ENCODE measurements around the gene TRIM2. TPM values are rescaled to one million over a fixed set of nuclear protein-coding genes. Genes with fewer than 3 reads are reported as not detected.

Gene TRIM2
- total and polyA plus RNA-seq, 8 donors = 11.0 to 39.2 (median 21.4) TPM

DNA sequence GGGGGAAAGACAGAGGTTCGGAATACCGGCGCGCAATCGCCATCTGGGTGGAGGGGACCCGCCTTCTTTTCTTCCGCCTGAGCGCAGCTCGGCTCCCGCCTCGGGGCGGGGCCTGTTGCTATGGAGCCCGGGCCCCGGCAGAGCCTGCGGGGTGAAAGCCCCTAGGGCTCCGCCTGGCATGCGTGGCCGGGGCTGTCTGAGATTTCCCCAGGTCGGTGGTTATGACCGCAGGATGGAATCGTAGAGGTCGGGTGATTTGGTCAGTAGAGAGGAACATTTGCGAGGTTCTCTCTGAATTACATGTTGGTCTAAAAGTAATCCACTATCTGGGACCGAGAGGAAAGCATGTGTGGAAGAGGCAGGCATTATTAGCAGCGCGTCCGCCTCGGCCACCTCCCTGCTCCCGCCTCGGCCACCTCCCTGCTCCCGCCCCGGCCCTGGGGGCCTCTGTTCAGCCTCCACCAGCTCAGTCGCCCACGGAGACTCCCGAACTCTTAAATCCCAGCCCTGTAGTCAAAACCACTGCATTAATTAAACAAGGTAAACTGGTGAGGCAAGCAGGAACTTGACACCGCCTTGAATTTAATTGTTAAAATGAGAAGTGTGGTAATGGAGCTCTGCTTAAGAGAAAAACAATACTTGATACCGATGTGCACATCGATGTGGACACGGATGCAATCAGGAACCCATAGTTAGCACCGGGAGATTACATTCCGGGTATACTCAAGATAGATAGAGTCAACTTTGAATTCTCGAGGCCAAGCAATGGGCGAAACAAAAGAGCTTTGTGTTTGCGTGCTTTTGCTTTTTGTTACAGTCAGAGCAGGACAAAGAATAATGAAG is 45.2 kb downstream of the TRIM2 start:
- DNase-seq (peak; percentile 78 to 89 (median 83)), FAIRE-seq (no peak), ATAC-seq (peak; percentile 93 to 98 (median 94))
- H3K36me3 ChIP-seq = no peaks in the 10 kb centered on the region
- TF ChIP-seq CTCF (IDR thresholded peaks at IDR 0.05) = no peak
- H3K4me1 ChIP-seq = peaks cover 14 to 22% (median 18%) of the 10 kb centered on the region in 3 donors
- WGBS, 2 donors = 5 to 6% methylated on average over 44 of the region's 44 CpGs
- H3K27ac ChIP-seq = peak overlapping the region; percentile 70 to 88 (median 86)
- no peaks in the 10 kb centered on the region for H3K27me3 ChIP-seq
- peak overlapping the region; percentile 20 to 60 (median 36) for H3K4me3 ChIP-seq
- intact Hi-C loops (cut with DNase I) = no loop called here
- H3K9me3 ChIP-seq = no peaks in the 10 kb centered on the region

GRCh38 chr4:153252122-153252521 is 47.9 kb downstream of the TRIM2 start:
- Histone ChIP-seq H3K36me3 (no peaks in the 10 kb centered on the region), H3K9me3 (no peaks in the 10 kb centered on the region), H3K27ac (no peak overlapping the region), H3K4me3 (no peak overlapping the region), H3K27me3 (no peaks in the 10 kb centered on the region), H3K4me1 (peaks cover 0 to 9% (median 5%) of the 10 kb centered on the region in 3 donors)
- no peak for TF ChIP-seq CTCF (IDR thresholded peaks at IDR 0.05)
- ATAC-seq = no peak
- DNase-seq = no peak
- intact Hi-C loops (cut with DNase I) = no loop called here
- no peak for FAIRE-seq
- 75 to 78% methylated on average over 3 of the region's 3 CpGs for WGBS, 2 donors

- WGBS, 2 donors = 73 to 89% methylated on average over 3 of the region's 3 CpGs
- Histone ChIP-seq H3K9me3 (no peaks in the 10 kb centered on the region), H3K27me3 (no peaks in the 10 kb centered on the region), H3K4me1 (no peaks in the 10 kb centered on the region), H3K36me3 (no peaks in the 10 kb centered on the region), H3K4me3 (no peak overlapping the region), H3K27ac (no peak overlapping the region)
- FAIRE-seq (no peak), ATAC-seq (no peak), DNase-seq (no peak)
- no peak for TF ChIP-seq CTCF (IDR thresholded peaks at IDR 0.05)
- intact Hi-C loops (cut with DNase I) = no loop called here
Observed at GRCh38 chr4:153255233-153255632, 51.0 kb downstream of the TRIM2 start.

GRCh38 chr4:153257151-153257620 is 52.9 kb downstream of the TRIM2 start:
- 75 to 79% methylated on average over 11 of the region's 11 CpGs for WGBS, 2 donors
- no peaks in the 10 kb centered on the region for H3K4me1 ChIP-seq
- H3K27me3 ChIP-seq = no peaks in the 10 kb centered on the region
- DNase-seq (no peak), ATAC-seq (peak in 3 of 4 donors; percentile 60 to 74 (median 64)), FAIRE-seq (no peak)
- no peak overlapping the region for H3K27ac ChIP-seq
- no peaks in the 10 kb centered on the region for H3K36me3 ChIP-seq
- no peak overlapping the region for H3K4me3 ChIP-seq
- TF ChIP-seq CTCF (IDR thresholded peaks at IDR 0.05) = no peak
- no peaks in the 10 kb centered on the region for H3K9me3 ChIP-seq
- intact Hi-C loops (cut with DNase I) = no loop called here

GRCh38 chr4:153257991-153258390 is 53.7 kb downstream of the TRIM2 start:
- intact Hi-C loops (cut with DNase I) = no loop called here
- 69 to 72% methylated on average over 5 of the region's 5 CpGs for WGBS, 2 donors
- Histone ChIP-seq H3K27me3 (no peaks in the 10 kb centered on the region), H3K4me3 (no peak overlapping the region), H3K36me3 (no peaks in the 10 kb centered on the region), H3K9me3 (no peaks in the 10 kb centered on the region), H3K4me1 (no peaks in the 10 kb centered on the region), H3K27ac (no peak overlapping the region)
- no peak for TF ChIP-seq CTCF (IDR thresholded peaks at IDR 0.05)
- no peak for FAIRE-seq
- DNase-seq = no peak
- no peak for ATAC-seq
